ENCODE results near the gene POPDC3.

- TF ChIP-seq CTCF (IDR thresholded peaks at IDR 0.05) (peak in 1 of 2 donors; percentile 12), POLR2AphosphoS5 (IDR thresholded peaks at IDR 0.05) (no peak)
These were observed 43.1 kb downstream of the POPDC3 start for GRCh38 chr6:105136431-105137350.
